PC-3 (cell line): ENCODE measurements around the gene SLC33A1.

Experiments
- CTCF ChIP-seq: fragments of 300-600 bp; sonication (generic); conservative IDR thresholded peaks from 2 replicates; pipeline ENCODE4 v1.5.1; 2017; ENCODE audit warnings: antibody characterized with exemption, low read depth, mild to moderate bottlenecking, low read length
- EZH2 ChIP-seq: fragments of 300-600 bp; sonication (generic); IDR thresholded peaks from one replicate; pipeline ENCODE4 v1.6.1; 2017; ENCODE audit warnings: antibody characterized with exemption, mild to moderate bottlenecking, low read length; ENCODE audit not compliant: unreplicated experiment
- EZH2phosphoT487 ChIP-seq: fragments of 300-600 bp; sonication (generic); IDR thresholded peaks from 2 replicates; pipeline ENCODE4 v1.6.1; 2018; ENCODE audit warnings: mild to moderate bottlenecking, antibody characterized with exemption, low read length, borderline replicate concordance

GRCh38 chr3:155861476-155862183, 7.4 kb upstream of the SLC33A1 start:
- TF ChIP-seq CTCF (no peak), EZH2 (no peak), EZH2phosphoT487 (no peak)
